ENCODE data around the gene DAB2IP.
"Not testable (repeated sequence)": the region's sequence is repeated elsewhere in the genome, so short reads cannot be mapped to it uniquely, and the experiment has no call there.

The DAB2IP gene

DNA sequence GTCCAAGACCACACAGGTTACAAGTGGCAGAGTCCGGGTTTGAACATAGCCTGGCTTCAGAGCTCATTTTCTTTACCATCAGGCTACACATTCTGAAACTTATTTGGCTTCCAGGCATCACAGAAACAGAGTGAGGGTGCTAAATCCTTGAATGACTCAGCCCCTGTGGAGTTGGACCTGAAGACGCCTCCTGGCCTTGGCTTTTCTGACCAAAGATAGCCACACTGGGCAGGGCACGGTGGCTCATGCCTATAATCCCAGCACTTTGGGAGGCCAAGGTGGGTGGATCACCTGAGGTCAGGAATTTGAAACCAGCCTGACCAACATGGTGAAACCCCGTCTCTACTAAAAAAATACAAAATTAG, 90.5 kb downstream of the DAB2IP start:
- 87% methylated on average over 4 of the region's 4 CpGs for WGBS
- peaks cover 67% of the 10 kb centered on the region for H3K4me1 ChIP-seq (ENCODE audit: insufficient read depth, low read length)
- not testable (repeated sequence) for H3K9ac ChIP-seq (ENCODE audit: low read depth, low read length)

DNA sequence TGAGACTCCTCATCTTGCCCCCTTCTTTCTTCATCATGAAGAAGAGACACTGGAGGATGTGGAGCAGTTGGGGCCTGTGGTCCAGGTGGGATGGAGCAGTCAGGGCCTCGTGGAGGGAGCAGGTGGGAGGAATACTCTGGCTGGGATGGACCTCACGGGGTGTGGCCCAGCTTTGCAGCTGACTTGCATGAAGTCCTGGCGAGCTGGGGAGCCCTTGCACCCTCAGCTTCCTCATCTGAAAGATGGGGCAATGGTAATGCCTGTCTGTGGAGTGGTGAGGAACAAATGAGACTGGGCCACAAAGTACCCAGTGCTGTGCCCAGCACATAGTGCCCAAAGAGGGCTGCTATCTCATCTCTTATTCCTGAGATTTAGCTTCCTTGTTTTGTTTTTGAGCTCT, 91.5 kb downstream of the DAB2IP start:
- Histone ChIP-seq H3K9ac (ENCODE audit: low read depth, low read length) (no peak overlapping the region), H3K27ac (ENCODE audit: low read depth, low read length) (no peak overlapping the region), H3K4me3 (ENCODE audit: low read length) (no peak overlapping the region), H3K27me3 (ENCODE audit: insufficient read depth, low read length) (no peaks in the 10 kb centered on the region), H3K4me1 (ENCODE audit: insufficient read depth, low read length) (peaks cover 59% of the 10 kb centered on the region), H3K36me3 (ENCODE audit: insufficient read depth, low read length) (no peaks in the 10 kb centered on the region), H3K9me3 (ENCODE audit: insufficient read depth, low read depth, low read length) (no peaks in the 10 kb centered on the region)
- 80% methylated on average over 3 of the region's 3 CpGs for WGBS

More for the DNA sequence above, 90.5 kb downstream of the DAB2IP start:
- H3K27me3 ChIP-seq (ENCODE audit: insufficient read depth, low read length); H3K27ac ChIP-seq (ENCODE audit: low read depth, low read length); H3K9me3 ChIP-seq (ENCODE audit: insufficient read depth, low read depth, low read length); H3K36me3 ChIP-seq (ENCODE audit: insufficient read depth, low read length); H3K4me3 ChIP-seq (ENCODE audit: low read length): not testable (repeated sequence)

- H3K36me3 ChIP-seq (ENCODE audit: insufficient read depth, low read length) = no peaks in the 10 kb centered on the region
- H3K27ac ChIP-seq (ENCODE audit: low read depth, low read length) = peak overlapping the region; percentile 36; the same call in 1 of the 2 replicates
- 32% methylated on average over 15 of the region's 15 CpGs for WGBS
- peaks cover 56% of the 10 kb centered on the region for H3K4me1 ChIP-seq (ENCODE audit: insufficient read depth, low read length)
- H3K27me3 ChIP-seq (ENCODE audit: insufficient read depth, low read length) = no peaks in the 10 kb centered on the region
- no peak overlapping the region for H3K9ac ChIP-seq (ENCODE audit: low read depth, low read length)
- no peaks in the 10 kb centered on the region for H3K9me3 ChIP-seq (ENCODE audit: insufficient read depth, low read depth, low read length)
- H3K4me3 ChIP-seq (ENCODE audit: low read length) = peak overlapping the region; percentile 8; the same call in 1 of the 2 replicates
Measured at GRCh38 chr9:121743441-121744001, 92.1 kb downstream of the DAB2IP start.

DNA sequence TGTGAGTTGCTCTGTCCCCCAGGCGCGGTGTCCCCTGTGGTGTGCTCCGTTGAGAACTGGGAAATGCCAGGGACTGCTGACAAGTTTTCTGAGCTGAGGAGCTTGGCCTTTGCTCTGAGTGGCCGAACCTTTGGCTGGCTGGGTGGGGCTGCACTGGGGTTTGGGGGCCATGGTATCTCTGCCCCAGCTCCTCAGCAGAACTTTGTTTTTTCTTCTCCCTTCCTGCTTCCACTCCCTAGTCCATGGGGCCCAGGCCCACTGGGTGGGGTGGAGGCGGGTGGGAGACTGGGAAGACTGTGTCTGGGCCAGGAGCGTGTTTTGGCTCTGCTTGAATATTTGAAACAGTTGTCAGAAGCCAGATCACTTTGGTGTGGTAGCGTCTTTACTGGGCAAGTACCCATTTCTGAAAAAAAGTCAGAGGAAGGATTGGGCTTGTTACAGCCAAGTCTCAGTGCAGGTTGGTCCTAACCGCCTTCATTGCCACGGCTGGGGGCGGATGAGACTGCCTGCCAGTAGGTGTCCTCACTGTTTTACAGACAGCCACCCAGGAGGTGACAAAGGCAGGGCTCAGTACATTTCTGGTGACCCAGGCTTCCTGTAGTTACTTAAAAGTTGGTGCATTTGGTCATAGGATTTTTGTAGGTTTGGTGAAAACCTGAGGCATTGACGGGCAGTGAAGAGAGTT, 92.7 kb downstream of the DAB2IP start:
- Histone ChIP-seq H3K27me3 (ENCODE audit: insufficient read depth, low read length) (no peaks in the 10 kb centered on the region), H3K9me3 (ENCODE audit: insufficient read depth, low read depth, low read length) (no peaks in the 10 kb centered on the region), H3K4me3 (ENCODE audit: low read length) (peak overlapping the region; percentile 8; the same call in 1 of the 2 replicates), H3K36me3 (ENCODE audit: insufficient read depth, low read length) (no peaks in the 10 kb centered on the region), H3K4me1 (ENCODE audit: insufficient read depth, low read length) (peaks cover 50% of the 10 kb centered on the region), H3K27ac (ENCODE audit: low read depth, low read length) (0 out of 2 replicates have a peak overlapping the region, but pooled peaks have one; percentile 36), H3K9ac (ENCODE audit: low read depth, low read length) (no peak overlapping the region)
- 41% methylated on average over 11 of the region's 11 CpGs for WGBS

DNA sequence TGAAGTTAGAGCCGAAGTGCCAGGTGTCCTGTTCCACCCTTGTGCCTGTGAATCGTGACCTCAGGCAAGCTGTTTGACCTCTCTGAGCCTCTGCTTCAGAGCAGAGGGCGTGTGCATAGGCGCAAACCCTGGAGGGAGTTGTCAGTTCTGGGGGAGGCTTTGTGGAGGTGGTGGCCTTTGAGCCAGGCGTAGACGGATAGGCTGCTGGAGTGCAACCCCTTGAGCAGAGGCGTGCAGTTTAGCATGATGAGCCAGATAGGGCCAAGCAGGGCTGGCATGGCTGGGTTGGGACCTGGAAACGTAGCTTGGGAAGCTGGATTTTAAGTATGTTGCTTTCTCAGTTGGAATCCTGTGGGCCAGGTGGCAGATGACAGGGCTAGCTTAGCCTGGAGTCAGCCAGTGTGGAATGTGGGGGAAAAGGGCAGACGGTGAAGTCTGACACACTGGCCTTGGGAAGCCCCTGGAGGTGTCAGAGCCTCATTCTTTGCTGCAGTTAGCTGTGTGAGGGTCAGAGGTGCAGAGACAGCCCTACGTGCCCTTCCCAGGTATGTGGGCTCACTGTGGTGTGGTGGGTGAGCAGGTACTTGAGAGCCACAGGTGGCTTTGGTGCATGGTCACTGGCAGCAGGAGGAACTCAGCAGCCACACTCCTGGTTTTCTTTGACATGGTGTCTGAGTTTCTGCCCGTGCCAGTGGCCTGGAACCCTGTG, 93.4 kb downstream of the DAB2IP start:
- H3K9ac ChIP-seq (ENCODE audit: low read depth, low read length) = no peak overlapping the region; the same call in 1 of the 2 replicates
- H3K27ac ChIP-seq (ENCODE audit: low read depth, low read length) = 0 out of 2 replicates have a peak overlapping the region, but pooled peaks have one; percentile 7
- H3K4me3 ChIP-seq (ENCODE audit: low read length) = no peak overlapping the region
- no peaks in the 10 kb centered on the region for H3K9me3 ChIP-seq (ENCODE audit: insufficient read depth, low read depth, low read length)
- peaks cover 44% of the 10 kb centered on the region for H3K4me1 ChIP-seq (ENCODE audit: insufficient read depth, low read length)
- H3K36me3 ChIP-seq (ENCODE audit: insufficient read depth, low read length) = no peaks in the 10 kb centered on the region
- H3K27me3 ChIP-seq (ENCODE audit: insufficient read depth, low read length) = no peaks in the 10 kb centered on the region
- WGBS = 78% methylated on average over 11 of the region's 11 CpGs

DNA sequence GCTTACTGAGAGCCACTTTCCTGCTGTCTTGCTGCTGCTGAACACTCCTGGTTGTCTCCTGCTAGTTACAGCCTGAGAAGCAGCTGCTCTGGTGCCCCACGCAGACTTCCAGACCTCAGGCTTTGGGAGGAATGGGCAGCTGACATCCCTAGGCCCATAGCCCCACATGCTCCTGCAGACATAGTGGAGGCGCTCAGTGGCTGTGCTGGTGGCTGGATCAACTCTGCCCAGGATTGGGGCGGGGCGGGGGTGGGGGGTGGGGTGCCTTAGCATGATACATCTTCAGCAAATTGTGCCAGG, 93.9 kb downstream of the DAB2IP start:
- Histone ChIP-seq H3K36me3 (ENCODE audit: insufficient read depth, low read length) (no peaks in the 10 kb centered on the region), H3K4me3 (ENCODE audit: low read length) (no peak overlapping the region), H3K9ac (ENCODE audit: low read depth, low read length) (no peak overlapping the region; the same call in 1 of the 2 replicates), H3K27me3 (ENCODE audit: insufficient read depth, low read length) (no peaks in the 10 kb centered on the region), H3K4me1 (ENCODE audit: insufficient read depth, low read length) (peaks cover 40% of the 10 kb centered on the region), H3K9me3 (ENCODE audit: insufficient read depth, low read depth, low read length) (no peaks in the 10 kb centered on the region), H3K27ac (ENCODE audit: low read depth, low read length) (no peak overlapping the region)
- WGBS = 94% methylated on average over 4 of the region's 4 CpGs

DNA sequence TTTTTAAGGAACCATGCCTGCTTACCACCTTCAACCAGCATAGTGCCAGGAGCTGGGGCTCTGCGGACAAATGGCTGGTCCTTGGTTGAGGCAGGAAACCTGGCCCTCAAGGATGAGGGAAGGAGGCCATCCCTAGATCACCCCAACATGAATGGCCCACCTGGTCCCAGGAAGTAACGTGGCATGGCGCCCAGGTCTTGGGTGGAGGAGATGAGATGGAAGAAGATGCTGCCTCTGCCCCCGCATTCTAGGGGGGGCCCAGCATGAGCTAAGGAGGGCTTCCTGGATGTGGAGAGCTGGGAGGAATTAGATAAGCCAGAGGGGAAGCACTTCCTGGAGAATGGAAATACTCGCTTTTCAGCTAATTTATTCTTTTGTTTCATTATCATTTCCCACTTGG, 95.0 kb downstream of the DAB2IP start:
- whole genome bisulfite sequencing = 94% methylated on average over 4 of the region's 5 CpGs
- H3K27me3 ChIP-seq (ENCODE audit: insufficient read depth, low read length) = no peaks in the 10 kb centered on the region
- H3K9ac ChIP-seq (ENCODE audit: low read depth, low read length) = no peak overlapping the region
- no peak overlapping the region for H3K27ac ChIP-seq (ENCODE audit: low read depth, low read length)
- no peaks in the 10 kb centered on the region for H3K9me3 ChIP-seq (ENCODE audit: insufficient read depth, low read depth, low read length)
- H3K4me1 ChIP-seq (ENCODE audit: insufficient read depth, low read length) = peaks cover 30% of the 10 kb centered on the region
- H3K4me3 ChIP-seq (ENCODE audit: low read length) = no peak overlapping the region
- no peaks in the 10 kb centered on the region for H3K36me3 ChIP-seq (ENCODE audit: insufficient read depth, low read length)

DNA sequence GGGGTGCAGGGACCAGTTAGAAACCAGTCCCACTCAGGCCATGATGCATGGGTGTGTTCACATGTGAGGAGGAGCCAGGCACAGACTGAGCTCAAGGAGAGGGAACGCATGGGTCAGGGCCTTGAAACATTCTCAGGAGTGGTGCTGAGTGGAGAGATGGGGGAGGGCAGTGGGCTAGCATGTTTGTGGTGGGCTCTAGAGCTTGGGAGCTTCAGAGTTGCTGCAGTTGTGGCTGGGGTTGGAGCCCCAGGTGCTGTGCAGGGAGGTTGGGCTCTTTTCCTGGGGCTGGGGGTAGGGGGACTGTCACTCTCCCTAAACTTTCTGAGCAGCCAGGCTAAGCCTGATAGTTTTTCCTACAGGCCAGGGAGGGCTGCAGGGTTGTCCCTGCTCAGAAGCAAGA, 95.4 kb downstream of the DAB2IP start:
- Histone ChIP-seq H3K9me3 (ENCODE audit: insufficient read depth, low read depth, low read length) (no peaks in the 10 kb centered on the region), H3K9ac (ENCODE audit: low read depth, low read length) (no peak overlapping the region), H3K36me3 (ENCODE audit: insufficient read depth, low read length) (no peaks in the 10 kb centered on the region), H3K4me1 (ENCODE audit: insufficient read depth, low read length) (peaks cover 26% of the 10 kb centered on the region), H3K27me3 (ENCODE audit: insufficient read depth, low read length) (no peaks in the 10 kb centered on the region), H3K4me3 (ENCODE audit: low read length) (no peak overlapping the region), H3K27ac (ENCODE audit: low read depth, low read length) (no peak overlapping the region)
- WGBS = 84% methylated on average over 1 of the region's 1 CpG

DNA sequence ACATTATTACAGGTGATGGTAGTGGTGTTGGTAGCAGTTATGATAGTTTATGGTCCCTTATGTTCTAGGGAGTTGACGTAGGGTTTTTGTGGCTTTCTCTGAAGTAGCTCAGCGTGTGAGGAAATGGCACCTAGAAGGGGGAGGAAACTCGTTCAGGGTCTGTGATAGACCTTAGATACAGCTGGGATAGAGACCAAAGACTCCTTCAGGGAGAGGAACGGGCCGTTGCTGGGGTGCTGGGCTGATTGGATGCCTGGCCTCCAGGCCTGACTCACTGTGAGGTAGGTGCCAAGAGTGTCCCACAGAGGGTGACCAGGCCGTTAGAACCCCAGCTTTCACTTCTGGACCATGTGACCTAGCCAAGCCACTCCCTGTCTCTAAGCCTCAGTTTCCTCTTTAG, 96.6 kb downstream of the DAB2IP start:
- Histone ChIP-seq H3K36me3 (ENCODE audit: insufficient read depth, low read length) (no peaks in the 10 kb centered on the region), H3K9ac (ENCODE audit: low read depth, low read length) (no peak overlapping the region), H3K27me3 (ENCODE audit: insufficient read depth, low read length) (no peaks in the 10 kb centered on the region), H3K4me1 (ENCODE audit: insufficient read depth, low read length) (peaks cover 24% of the 10 kb centered on the region), H3K27ac (ENCODE audit: low read depth, low read length) (no peak overlapping the region), H3K9me3 (ENCODE audit: insufficient read depth, low read depth, low read length) (no peaks in the 10 kb centered on the region), H3K4me3 (ENCODE audit: low read length) (no peak overlapping the region)
- WGBS = 87% methylated on average over 6 of the region's 6 CpGs

- H3K36me3 ChIP-seq (ENCODE audit: insufficient read depth, low read length) = no peaks in the 10 kb centered on the region
- H3K4me3 ChIP-seq (ENCODE audit: low read length) = no peak overlapping the region
- WGBS = 91% methylated on average over 11 of the region's 11 CpGs
- H3K27me3 ChIP-seq (ENCODE audit: insufficient read depth, low read length) = no peaks in the 10 kb centered on the region
- H3K9me3 ChIP-seq (ENCODE audit: insufficient read depth, low read depth, low read length) = no peaks in the 10 kb centered on the region
- H3K27ac ChIP-seq (ENCODE audit: low read depth, low read length) = no peak overlapping the region
- H3K9ac ChIP-seq (ENCODE audit: low read depth, low read length) = no peak overlapping the region
- peaks cover 17% of the 10 kb centered on the region for H3K4me1 ChIP-seq (ENCODE audit: insufficient read depth, low read length)
Measured at GRCh38 chr9:121748727-121749423, 97.4 kb downstream of the DAB2IP start.

DNA sequence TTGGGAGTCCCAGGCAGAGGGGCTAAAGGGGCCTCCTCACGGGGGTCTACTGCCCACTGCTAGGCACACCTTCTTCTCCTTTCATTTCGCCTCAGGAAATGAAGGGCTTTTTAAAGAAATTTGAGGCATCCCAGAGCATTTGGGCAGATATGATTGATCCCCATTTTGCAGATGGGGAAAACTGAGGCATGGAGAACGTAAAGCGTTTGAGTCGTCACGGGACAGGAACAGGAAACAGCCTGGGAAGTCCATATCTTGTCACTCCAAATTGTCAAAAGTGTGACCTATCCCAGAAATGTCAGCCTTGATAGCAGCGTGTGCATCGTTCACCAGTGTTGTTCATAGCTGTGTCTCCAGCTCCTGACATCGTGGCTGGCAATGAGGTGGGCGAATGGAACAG, 98.2 kb downstream of the DAB2IP start:
- Histone ChIP-seq H3K36me3 (ENCODE audit: insufficient read depth, low read length) (no peaks in the 10 kb centered on the region), H3K27me3 (ENCODE audit: insufficient read depth, low read length) (no peaks in the 10 kb centered on the region), H3K9me3 (ENCODE audit: insufficient read depth, low read depth, low read length) (no peaks in the 10 kb centered on the region), H3K9ac (ENCODE audit: low read depth, low read length) (no peak overlapping the region), H3K4me3 (ENCODE audit: low read length) (no peak overlapping the region), H3K4me1 (ENCODE audit: insufficient read depth, low read length) (peaks cover 10% of the 10 kb centered on the region), H3K27ac (ENCODE audit: low read depth, low read length) (no peak overlapping the region)
- 96% methylated on average over 10 of the region's 10 CpGs for WGBS
